Kidney (tissue), 14 donors: ENCODE measurements around the gene IL1RAPL1. TPM values are rescaled to one million over a fixed set of nuclear protein-coding genes. Genes with fewer than 3 reads are reported as not detected.

Experiments used
- DNase-seq, 5 donors: peaks; one replicate each; pipeline ENCODE4 v3.0.0-alpha.2; 2013 to 2020
- FAIRE-seq: peaks from 2 replicates; lab custom pipeline; 2012; peaks lifted over from hg19 to GRCh38; lab: Jason Lieb, UNC
- H3K27ac ChIP-seq, 2 donors: one replicate each; pipeline ENCODE4 v1.7.0; 2013; ENCODE audit warnings: low read depth in 2 of 2, low read length in 2 of 2, inconsistent platforms in 1 of 2
- H3K27me3 ChIP-seq: one replicate; pipeline ENCODE4 v1.7.1; 2013; ENCODE audit warnings: low read length, inconsistent platforms; ENCODE audit not compliant: control insufficient read depth, insufficient read depth
- H3K36me3 ChIP-seq, 3 donors: one replicate each; pipeline versions ENCODE4 v1.7.0 to v1.7.1; 2013; ENCODE audit warnings: low read length in 3 of 3, control low read depth in 1 of 3, inconsistent platforms in 1 of 3; ENCODE audit not compliant: insufficient read depth in 3 of 3, control insufficient read depth in 2 of 3
- H3K4me1 ChIP-seq, 3 donors: one replicate each; pipeline versions ENCODE4 v1.7.0 to v1.7.1; 2013; ENCODE audit warnings: low read length in 3 of 3, inconsistent platforms in 1 of 3, low read depth in 1 of 3; ENCODE audit not compliant: control insufficient read depth in 2 of 3, insufficient read depth in 2 of 3
- H3K4me3 ChIP-seq, 3 donors: one replicate each; pipeline versions ENCODE4 v1.7.0 to v1.8.1; 2013; ENCODE audit warnings: low read length in 3 of 3, control low read depth in 1 of 3, inconsistent platforms in 1 of 3
- H3K9ac ChIP-seq, 3 donors: one replicate each; pipeline versions ENCODE4 v1.7.0 to v1.7.1; 2013; ENCODE audit warnings: low read length in 3 of 3, control low read depth in 1 of 3, inconsistent platforms in 1 of 3
- H3K9me3 ChIP-seq, 3 donors: one replicate each; pipeline versions ENCODE4 v1.7.0 to v1.7.1; 2013; ENCODE audit warnings: low read length in 3 of 3, control low read depth in 1 of 3, inconsistent platforms in 1 of 3; ENCODE audit not compliant: control insufficient read depth in 2 of 3, insufficient read depth in 1 of 3
- intact Hi-C: fragments of 100-400 bp; cut with DNase I; formaldehyde crosslinking; loops from one replicate; pipeline ENCODE4 v1.11.1; 2022
- polyA plus RNA-seq: library from polyadenylated mRNA; stranded (reverse); fragments of 350-450 nt; fragmentation: Illumina TruSeq; extraction: RNeasy Lipid Tissue Mini Kit (QIAGEN cat#74804); gene quantifications from one replicate; pipeline ENCODE4 v1.2.3, GENCODE V29; 2014; ENCODE audit warnings: low read depth, low replicate concordance; ENCODE audit not compliant: insufficient read depth
- total RNA-seq: library from RNA; stranded (reverse); fragmentation: NEBNext Ultra II Directional; extraction: Animal tissue kit (Norgen Biotek cat#: 25700); gene quantifications from one replicate; pipeline ENCODE4 v1.2.1, GENCODE V29; 2021
- TF ChIP-seq, protein P1 (sequence below): IDR thresholded peaks from 3 replicates; pipeline ENCODE4 v1.5.1; 2012; ENCODE audit warnings: mild to moderate bottlenecking, moderate library complexity, borderline replicate concordance; ENCODE audit not compliant: insufficient read depth; ENCODE audit errors: extremely low read depth
- donor health status: control.
- donor health status: control.
- donor health status: control.
- donor health status: control.
- donor health status: control.
- donor health status: DM: yes; HTN: yes; CAD: no.
- donor health status: Normal renal cell carcinoma (clear cell type).

The IL1RAPL1 gene
- total and polyA plus RNA-seq, 2 donors from 2014 or later = 0.19 TPM; not detected in 1

GRCh38 chrX:29241809-29242208, 654.6 kb downstream of the IL1RAPL1 start:
- Histone ChIP-seq H3K36me3 (no peaks in the 10 kb centered on the region), H3K9me3 (no peaks in the 10 kb centered on the region), H3K27me3 (no peaks in the 10 kb centered on the region), H3K27ac (no peak overlapping the region), H3K4me1 (no peaks in the 10 kb centered on the region), H3K9ac (no peak overlapping the region), H3K4me3 (no peak overlapping the region)
- intact Hi-C loops = no loop called here
- TF ChIP-seq, protein P1, sequence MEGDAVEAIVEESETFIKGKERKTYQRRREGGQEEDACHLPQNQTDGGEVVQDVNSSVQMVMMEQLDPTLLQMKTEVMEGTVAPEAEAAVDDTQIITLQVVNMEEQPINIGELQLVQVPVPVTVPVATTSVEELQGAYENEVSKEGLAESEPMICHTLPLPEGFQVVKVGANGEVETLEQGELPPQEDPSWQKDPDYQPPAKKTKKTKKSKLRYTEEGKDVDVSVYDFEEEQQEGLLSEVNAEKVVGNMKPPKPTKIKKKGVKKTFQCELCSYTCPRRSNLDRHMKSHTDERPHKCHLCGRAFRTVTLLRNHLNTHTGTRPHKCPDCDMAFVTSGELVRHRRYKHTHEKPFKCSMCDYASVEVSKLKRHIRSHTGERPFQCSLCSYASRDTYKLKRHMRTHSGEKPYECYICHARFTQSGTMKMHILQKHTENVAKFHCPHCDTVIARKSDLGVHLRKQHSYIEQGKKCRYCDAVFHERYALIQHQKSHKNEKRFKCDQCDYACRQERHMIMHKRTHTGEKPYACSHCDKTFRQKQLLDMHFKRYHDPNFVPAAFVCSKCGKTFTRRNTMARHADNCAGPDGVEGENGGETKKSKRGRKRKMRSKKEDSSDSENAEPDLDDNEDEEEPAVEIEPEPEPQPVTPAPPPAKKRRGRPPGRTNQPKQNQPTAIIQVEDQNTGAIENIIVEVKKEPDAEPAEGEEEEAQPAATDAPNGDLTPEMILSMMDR = no peak
- DNase-seq (no peak), FAIRE-seq (no peak)

- TF ChIP-seq, protein P1 = no peak
- DNase-seq (no peak), FAIRE-seq (no peak)
- H3K36me3 ChIP-seq = no peaks in the 10 kb centered on the region
- H3K4me3 ChIP-seq = no peak overlapping the region
- no peaks in the 10 kb centered on the region for H3K4me1 ChIP-seq
- H3K9ac ChIP-seq = no peak overlapping the region
- no peaks in the 10 kb centered on the region for H3K9me3 ChIP-seq
- intact Hi-C loops = no loop called here
- no peaks in the 10 kb centered on the region for H3K27me3 ChIP-seq
- no peak overlapping the region for H3K27ac ChIP-seq
Measured at GRCh38 chrX:29242856-29243255, 655.6 kb downstream of the IL1RAPL1 start.

- H3K9ac ChIP-seq = no peak overlapping the region
- H3K27me3 ChIP-seq = no peaks in the 10 kb centered on the region
- intact Hi-C loops = no loop called here
- H3K4me3 ChIP-seq = no peak overlapping the region
- DNase-seq = no peak
- H3K4me1 ChIP-seq = no peaks in the 10 kb centered on the region
- no peaks in the 10 kb centered on the region for H3K9me3 ChIP-seq
- TF ChIP-seq, protein P1 = no peak
- H3K27ac ChIP-seq = no peak overlapping the region
- H3K36me3 ChIP-seq = no peaks in the 10 kb centered on the region
- no peak for FAIRE-seq
Measured at GRCh38 chrX:29243942-29244341, 656.7 kb downstream of the IL1RAPL1 start.

DNA sequence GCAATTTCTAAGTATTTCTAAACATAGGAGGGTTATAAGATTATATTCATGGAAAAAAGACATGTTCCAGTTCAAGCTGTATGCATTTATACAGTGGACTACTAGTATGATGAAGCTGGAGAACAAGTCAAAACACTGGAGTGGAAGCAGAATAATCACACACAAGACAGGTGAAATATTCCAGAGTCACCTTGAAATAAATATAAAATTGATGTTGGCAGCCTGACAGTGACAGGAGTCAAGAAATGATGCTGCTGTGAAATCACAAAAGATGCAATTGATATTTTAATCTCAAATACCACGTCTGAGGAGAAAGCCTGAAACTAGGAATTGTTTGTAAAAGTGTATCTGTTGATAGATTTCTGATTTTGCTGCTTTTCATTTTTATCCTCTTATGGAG, 667.3 kb downstream of the IL1RAPL1 start:
- no peaks in the 10 kb centered on the region for H3K4me1 ChIP-seq
- no peaks in the 10 kb centered on the region for H3K36me3 ChIP-seq
- H3K27ac ChIP-seq = no peak overlapping the region
- no peaks in the 10 kb centered on the region for H3K27me3 ChIP-seq
- intact Hi-C loops = no loop called here
- DNase-seq (no peak), FAIRE-seq (no peak)
- H3K4me3 ChIP-seq = no peak overlapping the region
- no peaks in the 10 kb centered on the region for H3K9me3 ChIP-seq
- TF ChIP-seq, protein P1 = no peak
- H3K9ac ChIP-seq = no peak overlapping the region
